ENCODE measurements around the gene FAN1. TPM values are rescaled to one million over a fixed set of nuclear protein-coding genes. Genes with fewer than 3 reads are reported as not detected.

The FAN1 gene
- total and polyA plus RNA-seq, 2 donors from 2014 or later = 11.4 to 23.7 TPM

GRCh38 chr15:30870681-30871080 lies 33.0 kb upstream of the FAN1 start:
- no peak for TF ChIP-seq CTCF (IDR thresholded peaks at IDR 0.05; ENCODE audit: borderline replicate concordance, extremely low read depth, insufficient read depth)
- Histone ChIP-seq H3K36me3 (ENCODE audit: control insufficient read depth in 2 of 3, insufficient read depth in 3 of 3, low read length in 3 of 3) (no peaks in the 10 kb centered on the region), H3K9me3 (ENCODE audit: control insufficient read depth in 2 of 3, insufficient read depth in 1 of 3, low read length in 3 of 3) (no peaks in the 10 kb centered on the region), H3K27me3 (ENCODE audit: control insufficient read depth, insufficient read depth, low read length) (no peaks in the 10 kb centered on the region), H3K4me1 (ENCODE audit: control insufficient read depth in 2 of 3, insufficient read depth in 2 of 3, low read depth in 1 of 3, low read length in 3 of 3) (no peaks in the 10 kb centered on the region), H3K4me3 (ENCODE audit: low read length in 3 of 3) (no peak overlapping the region), H3K9ac (ENCODE audit: low read length in 3 of 3) (no peak overlapping the region), H3K27ac (ENCODE audit: low read depth in 2 of 2, low read length in 2 of 2) (no peak overlapping the region)
- intact Hi-C loops (cut with DNase I) = no loop called here
- FAIRE-seq (no peak), DNase-seq (no peak)

GRCh38 chr15:30872341-30872748 lies 31.4 kb upstream of the FAN1 start:
- Histone ChIP-seq H3K4me1 (ENCODE audit: control insufficient read depth in 2 of 3, insufficient read depth in 2 of 3, low read depth in 1 of 3, low read length in 3 of 3) (no peaks in the 10 kb centered on the region), H3K36me3 (ENCODE audit: control insufficient read depth in 2 of 3, insufficient read depth in 3 of 3, low read length in 3 of 3) (no peaks in the 10 kb centered on the region), H3K9me3 (ENCODE audit: control insufficient read depth in 2 of 3, insufficient read depth in 1 of 3, low read length in 3 of 3) (no peaks in the 10 kb centered on the region), H3K27me3 (ENCODE audit: control insufficient read depth, insufficient read depth, low read length) (no peaks in the 10 kb centered on the region), H3K4me3 (ENCODE audit: low read length in 3 of 3) (no peak overlapping the region), H3K9ac (ENCODE audit: low read length in 3 of 3) (no peak overlapping the region), H3K27ac (ENCODE audit: low read depth in 2 of 2, low read length in 2 of 2) (no peak overlapping the region)
- FAIRE-seq (no peak), DNase-seq (no peak)
- intact Hi-C loops (cut with DNase I) = no loop called here
- no peak for TF ChIP-seq CTCF (IDR thresholded peaks at IDR 0.05; ENCODE audit: borderline replicate concordance, extremely low read depth, insufficient read depth)

- no peak for FAIRE-seq
These were observed 26.6 kb upstream of the FAN1 start for GRCh38 chr15:30877070-30877469.

More at GRCh38 chr15:30877070-30877469, 26.6 kb upstream of the FAN1 start:
- no peak overlapping the region for H3K4me3 ChIP-seq (ENCODE audit: low read length in 3 of 3)
- no peak overlapping the region for H3K9ac ChIP-seq (ENCODE audit: low read length in 3 of 3)
- H3K27me3 ChIP-seq (ENCODE audit: control insufficient read depth, insufficient read depth, low read length) = no peaks in the 10 kb centered on the region
- DNase-seq = no peak
- H3K4me1 ChIP-seq (ENCODE audit: control insufficient read depth in 2 of 3, insufficient read depth in 2 of 3, low read depth in 1 of 3, low read length in 3 of 3) = no peaks in the 10 kb centered on the region
- intact Hi-C loops (cut with DNase I) = no loop called here
- TF ChIP-seq CTCF (IDR thresholded peaks at IDR 0.05; ENCODE audit: borderline replicate concordance, extremely low read depth, insufficient read depth) = no peak
- H3K27ac ChIP-seq (ENCODE audit: low read depth in 2 of 2, low read length in 2 of 2) = no peak overlapping the region
- H3K36me3 ChIP-seq (ENCODE audit: control insufficient read depth in 2 of 3, insufficient read depth in 3 of 3, low read length in 3 of 3) = no peaks in the 10 kb centered on the region
- no peaks in the 10 kb centered on the region for H3K9me3 ChIP-seq (ENCODE audit: control insufficient read depth in 2 of 3, insufficient read depth in 1 of 3, low read length in 3 of 3)

Data from kidney (tissue), 14 donors.